HCT116 (cell line): ENCODE results near the gene CNN3. TPM values are rescaled to one million over a fixed set of nuclear protein-coding genes. Genes with fewer than 3 reads are reported as not detected.

ENCODE experiments used
- ATAC-seq: fragments of 200-7000 bp; cut with Tn5 transposase; 2 replicates; pipeline ENCODE4 v1.9.1; 2020; ENCODE audit warnings: mild to moderate bottlenecking, moderate library complexity
- BruUV-seq: library from RNA; stranded (reverse); fragments of 400-500 nt; replicated peaks from 2 replicates; lab custom pipeline; 2021; lab: Mats Ljungman, UMichigan
- CTCF ChIA-PET: fragments of 300-600 bp; sonication (Branson Sonifier 250); formaldehyde crosslinking; loops from one replicate; lab custom pipeline; 2021; ENCODE audit warnings: antibody characterized with exemption; lab: Charles Lee
- POLR2A ChIA-PET: fragments of 300-600, 350-600 bp; sonication (Branson Sonifier 250); formaldehyde crosslinking; loops from one replicate; lab custom pipeline; 2021; ENCODE audit warnings: antibody characterized with exemption; lab: Charles Lee
- RAD21 ChIA-PET, 2 experiments: fragments of 300-600 bp; sonication (Branson Sonifier 250); formaldehyde crosslinking; loops; one replicate each; lab custom pipeline; 2023; ENCODE audit warnings: low total read pairs in 2 of 2; ENCODE audit not compliant: uncharacterized antibody in 2 of 2, unreplicated experiment in 2 of 2, low non-redundant PET in 1 of 2; lab: Charles Lee
- DNase-seq: peaks from one replicate; pipeline ENCODE4 v3.0.0-alpha.2; 2010; ENCODE audit warnings: low read depth, low spot score
- H2AFZ ChIP-seq: fragments of 200-600 bp; shearing (Covaris generic), sonication (generic); 2 replicates; pipeline ENCODE4 v1.6.1; 2017; ENCODE audit warnings: low read depth, mixed run types, mixed read lengths, antibody characterized with exemption, low read length; ENCODE audit not compliant: poor library complexity, severe bottlenecking
- H3K27ac ChIP-seq: 2 replicates; pipeline ENCODE4 v1.5.1; 2012; ENCODE audit warnings: low read depth, low read length
- H3K27me3 ChIP-seq: fragments of 200-600 bp; sonication (generic); 2 replicates; pipeline ENCODE4 v1.6.1; 2016; ENCODE audit warnings: mixed run types, low read length, mixed read lengths; ENCODE audit not compliant: insufficient read depth
- H3K36me3 ChIP-seq, 2 experiments: fragments of 200-500 bp in 1 of 2; fragments of 200-600 bp in 1 of 2; sonication (Bioruptor generic) in 1 of 2; sonication (generic) in 1 of 2; 2 replicates each; pipeline versions ENCODE4 v1.5.1 to v1.6.1; 2014 to 2016; ENCODE audit warnings: low read length in 2 of 2, inconsistent platforms in 1 of 2, mixed read lengths in 1 of 2, mixed run types in 1 of 2; ENCODE audit not compliant: insufficient read depth in 2 of 2, control insufficient read depth in 1 of 2
- H3K4me1 ChIP-seq, 2 experiments: fragments of 200-600 bp in 1 of 2; sonication (generic) in 1 of 2; 2 replicates each; pipeline versions ENCODE4 v1.5.1 to v1.6.1; 2012 to 2017; ENCODE audit warnings: low read length in 2 of 2, inconsistent platforms in 1 of 2, mild to moderate bottlenecking in 1 of 2, mixed read lengths in 1 of 2, mixed run types in 1 of 2, moderate library complexity in 1 of 2; ENCODE audit not compliant: insufficient read depth in 2 of 2, control insufficient read depth in 1 of 2
- H3K4me2 ChIP-seq: fragments of 200-600 bp; sonication (generic); 2 replicates; pipeline ENCODE4 v1.6.1; 2017; ENCODE audit warnings: mixed run types, low read length, mixed read lengths
- H3K4me3 ChIP-seq, 2 experiments: fragments of 200-600 bp in 1 of 2; sonication (generic) in 1 of 2; replicated peaks in 1 of 2; 2 replicates each; pipeline ENCODE4 v1.5.1; 2011 to 2016; ENCODE audit warnings: low read length in 2 of 2, control low read depth in 1 of 2, low read depth in 1 of 2, mild to moderate bottlenecking in 1 of 2, mixed read lengths in 1 of 2, mixed run types in 1 of 2
- H3K79me2 ChIP-seq: fragments of 200-600 bp; sonication (generic); 2 replicates; pipeline ENCODE4 v1.6.1; 2017; ENCODE audit warnings: mild to moderate bottlenecking, mixed run types, low read length, moderate library complexity, mixed read lengths; ENCODE audit not compliant: insufficient read depth
- H3K9ac ChIP-seq: fragments of 200-600 bp; sonication (generic); 2 replicates; pipeline ENCODE4 v1.6.1; 2016; ENCODE audit warnings: low read length, mixed read lengths
- H3K9me2 ChIP-seq: fragments of 200-600 bp; sonication (generic), shearing (Covaris generic); 2 replicates; pipeline ENCODE4 v1.6.1; 2017; ENCODE audit warnings: mixed run types, mild to moderate bottlenecking, moderate library complexity; ENCODE audit not compliant: insufficient read depth
- H3K9me3 ChIP-seq, 2 experiments: fragments of 200-500 bp in 1 of 2; fragments of 200-600 bp in 1 of 2; sonication (Bioruptor generic) in 1 of 2; sonication (generic) in 1 of 2; 2 replicates each; pipeline ENCODE4 v1.6.1; 2014 to 2017; ENCODE audit warnings: low read length in 2 of 2, mixed read lengths in 2 of 2, inconsistent platforms in 1 of 2, low read depth in 1 of 2, mild to moderate bottlenecking in 1 of 2, mixed run types in 1 of 2, moderate library complexity in 1 of 2; ENCODE audit not compliant: control insufficient read depth in 1 of 2, insufficient read depth in 1 of 2
- H4K20me1 ChIP-seq: fragments of 200-600 bp; sonication (generic), shearing (Covaris generic); 2 replicates; pipeline ENCODE4 v1.6.1; 2017; ENCODE audit warnings: mixed run types, mild to moderate bottlenecking, moderate library complexity; ENCODE audit not compliant: insufficient read depth
- CTCF ChIP-seq, 3 experiments: fragments of 200-600 bp in 1 of 3; sonication (generic) in 1 of 3; IDR thresholded peaks in 2 of 3; conservative IDR thresholded peaks in 1 of 3; 2 replicates each; pipeline ENCODE4 v1.5.1; 2012 to 2017; ENCODE audit warnings: low read depth in 2 of 3, low read length in 2 of 3, antibody characterized with exemption in 1 of 3, borderline replicate concordance in 1 of 3, control low read depth in 1 of 3, mild to moderate bottlenecking in 1 of 3, mixed read lengths in 1 of 3, mixed run types in 1 of 3, moderate library complexity in 1 of 3; ENCODE audit not compliant: insufficient read depth in 1 of 3
- EZH2 ChIP-seq: fragments of 200-600 bp; sonication (generic); IDR thresholded peaks from 2 replicates; pipeline ENCODE4 v1.6.1; 2017; ENCODE audit warnings: antibody characterized with exemption, mixed run types
- JUND ChIP-seq: IDR thresholded peaks from 2 replicates; pipeline ENCODE4 v1.6.1; 2012
- REST ChIP-seq: IDR thresholded peaks from 2 replicates; pipeline ENCODE4 v1.6.1; 2012; ENCODE audit warnings: low read depth
- SP1 ChIP-seq: IDR thresholded peaks from 2 replicates; pipeline ENCODE4 v1.6.1; 2012; ENCODE audit warnings: low read depth
- YY1 ChIP-seq: IDR thresholded peaks from 2 replicates; pipeline ENCODE4 v1.6.1; 2011; ENCODE audit warnings: low read length, low read depth, moderate library complexity, mild to moderate bottlenecking; ENCODE audit not compliant: insufficient replicate concordance; ENCODE audit errors: extremely low read depth
- intact Hi-C: fragments of 100-400 bp; cut with micrococcal nuclease; formaldehyde crosslinking; loops from 2 replicates; pipeline ENCODE4 v1.10.0; 2022
- total RNA-seq: library from RNA; stranded (reverse); gene quantifications from one replicate; pipeline ENCODE4 v1.2.1, GENCODE V29; 2021; ENCODE audit not compliant: unreplicated experiment

Gene CNN3
- total RNA-seq, 1 experiment from 2014 or later = 109 TPM

GRCh38 chr1:94908965-94909364 lies 17.9 kb downstream of the CNN3 start:
- TF ChIP-seq CTCF (IDR thresholded peaks at IDR 0.05 in 2 of 3, conservative IDR thresholded peaks at IDR 0.05 in 1 of 3; ENCODE audit: borderline replicate concordance in 1 of 3, insufficient read depth in 1 of 3, low read depth in 2 of 3, low read length in 2 of 3) (no peak), JUND (no peak), SP1 (no peak), YY1 (no peak), REST (no peak), EZH2 (no peak)
- no peak for ATAC-seq
- no peak for DNase-seq
- ChIA-PET CTCF (no interaction called here), RAD21 (no interaction called here), POLR2A (no interaction called here)
- H3K79me2 ChIP-seq = peaks cover 97% of the 10 kb centered on the region
- peaks cover 4% of the 10 kb centered on the region; the same call in 1 of the 2 replicates for H4K20me1 ChIP-seq
- H2AFZ ChIP-seq = no peak overlapping the region
- H3K9me2 ChIP-seq = no peaks in the 10 kb centered on the region
- intact Hi-C loops = no loop called here
- H3K9ac ChIP-seq = no peak overlapping the region
- no peaks in the 10 kb centered on the region for H3K9me3 ChIP-seq
- H3K4me3 ChIP-seq = no peak overlapping the region
- no peak overlapping the region for H3K4me2 ChIP-seq
- no peak overlapping the region for H3K27ac ChIP-seq
- peaks cover 0 to 31% of the 10 kb centered on the region in 2 experiments; a peak in 2 of 4 replicates for H3K4me1 ChIP-seq
- no TSS peak for BruUV-seq
- 0 out of 4 replicates have a peak, but pooled peaks cover 0 to 6% of the 10 kb centered on the region in 2 experiments for H3K36me3 ChIP-seq
- no peaks in the 10 kb centered on the region for H3K27me3 ChIP-seq
